Liver (tissue), 9 donors: Measurements from ENCODE around the gene EFS. TPM values are rescaled to one million over a fixed set of nuclear protein-coding genes. Genes with fewer than 3 reads are reported as not detected.
A peak's percentile ranks its signal among the peaks of the same experiment; 100 is the strongest.

Experiments used
- DNase-seq: peaks from one replicate; pipeline ENCODE4 v3.0.0-alpha.2; 2017; ENCODE audit warnings: low spot score
- H3K27ac ChIP-seq, 2 donors: one replicate each; pipeline ENCODE4 v1.7.0; 2013; ENCODE audit warnings: inconsistent platforms in 2 of 2, low read length in 2 of 2, control low read depth in 1 of 2, low read depth in 1 of 2, mild to moderate bottlenecking in 1 of 2
- H3K27me3 ChIP-seq, 4 donors: one replicate each; pipeline versions ENCODE4 v1.6.1 to v1.7.0; 2013; ENCODE audit warnings: low read length in 3 of 4, inconsistent platforms in 1 of 4, mild to moderate bottlenecking in 1 of 4, moderate library complexity in 1 of 4; ENCODE audit not compliant: control insufficient read depth in 4 of 4, insufficient read depth in 4 of 4
- H3K36me3 ChIP-seq, 4 donors: one replicate each; pipeline versions ENCODE4 v1.6.1 to v1.7.0; 2013; ENCODE audit warnings: low read length in 3 of 4, mild to moderate bottlenecking in 3 of 4, low read depth in 1 of 4, moderate library complexity in 1 of 4; ENCODE audit not compliant: control insufficient read depth in 4 of 4, insufficient read depth in 3 of 4
- H3K4me1 ChIP-seq, 4 donors: one replicate each; pipeline versions ENCODE4 v1.6.1 to v1.7.0; 2013; ENCODE audit warnings: low read length in 3 of 4, mild to moderate bottlenecking in 3 of 4, moderate library complexity in 1 of 4; ENCODE audit not compliant: control insufficient read depth in 4 of 4, insufficient read depth in 4 of 4
- H3K4me3 ChIP-seq, 3 donors: one replicate each; pipeline versions ENCODE4 v1.6.1 to v1.7.0; 2013; ENCODE audit warnings: low read length in 3 of 3, control low read depth in 1 of 3, low read depth in 1 of 3, mild to moderate bottlenecking in 1 of 3
- H3K9ac ChIP-seq, 2 donors: one replicate each; pipeline ENCODE4 v1.7.0; 2013; ENCODE audit warnings: low read length in 2 of 2, mild to moderate bottlenecking in 2 of 2, moderate library complexity in 2 of 2, control low read depth in 1 of 2, low read depth in 1 of 2
- H3K9me3 ChIP-seq, 4 donors: one replicate each; pipeline versions ENCODE4 v1.6.1 to v1.7.0; 2013; ENCODE audit warnings: low read length in 3 of 4; ENCODE audit not compliant: control insufficient read depth in 4 of 4
- CTCF ChIP-seq: fragments of 150-350 bp; IDR thresholded peaks from 2 replicates; pipeline ENCODE4 v1.5.1; 2017; ENCODE audit warnings: improper control_type of control experiment, low read depth, low read length; ENCODE audit not compliant: missing input control
- EGR1 ChIP-seq, 2 donors: IDR thresholded peaks; 2 replicates each; pipeline ENCODE4 v1.6.1; 2016 to 2018; ENCODE audit warnings: antibody characterized with exemption in 2 of 2, low read depth in 2 of 2
- FOXA1 ChIP-seq: IDR thresholded peaks from 2 replicates; pipeline ENCODE4 v1.6.1; 2016; ENCODE audit warnings: antibody characterized with exemption
- FOXA2 ChIP-seq: IDR thresholded peaks from 2 replicates; pipeline ENCODE4 v1.6.1; 2016; ENCODE audit warnings: antibody characterized with exemption
- GABPA ChIP-seq, 2 donors: IDR thresholded peaks in 1 of 2; conservative IDR thresholded peaks in 1 of 2; 2 replicates each; pipeline ENCODE4 v1.6.1; 2016; ENCODE audit warnings: antibody characterized with exemption in 2 of 2, mild to moderate bottlenecking in 1 of 2, moderate library complexity in 1 of 2
- HNF4A ChIP-seq, 2 donors: conservative IDR thresholded peaks; 2 replicates each; pipeline ENCODE4 v1.6.1; 2016; ENCODE audit warnings: antibody characterized with exemption in 2 of 2, mild to moderate bottlenecking in 2 of 2
- HNF4G ChIP-seq: IDR thresholded peaks from 2 replicates; pipeline ENCODE4 v1.6.1; 2016; ENCODE audit warnings: antibody characterized with exemption
- JUND ChIP-seq, 2 donors: IDR thresholded peaks; 2 replicates each; pipeline ENCODE4 v1.6.1; 2016; ENCODE audit warnings: antibody characterized with exemption in 2 of 2
- NR2F2 ChIP-seq: IDR thresholded peaks from 2 replicates; pipeline ENCODE4 v1.6.1; 2016; ENCODE audit warnings: antibody characterized with exemption
- RAD21 ChIP-seq, 2 donors: IDR thresholded peaks; 2 replicates each; pipeline ENCODE4 v1.6.1; 2016; ENCODE audit warnings: antibody characterized with exemption in 2 of 2, mild to moderate bottlenecking in 2 of 2
- REST ChIP-seq: IDR thresholded peaks from 2 replicates; pipeline ENCODE4 v1.6.1; 2016; ENCODE audit warnings: antibody characterized with exemption, mild to moderate bottlenecking
- RXRA ChIP-seq, 2 donors: IDR thresholded peaks; 2 replicates each; pipeline ENCODE4 v1.6.1; 2017 to 2018; ENCODE audit warnings: antibody characterized with exemption in 2 of 2, mild to moderate bottlenecking in 1 of 2
- SP1 ChIP-seq: IDR thresholded peaks from 2 replicates; pipeline ENCODE4 v1.6.1; 2018; ENCODE audit warnings: antibody characterized with exemption, mild to moderate bottlenecking
- TAF1 ChIP-seq: conservative IDR thresholded peaks from 2 replicates; pipeline ENCODE4 v1.6.1; 2016; ENCODE audit warnings: antibody characterized with exemption, mild to moderate bottlenecking
- YY1 ChIP-seq: IDR thresholded peaks from 2 replicates; pipeline ENCODE4 v1.6.1; 2016; ENCODE audit warnings: antibody characterized with exemption, mild to moderate bottlenecking
- WGBS: extraction: QIAGEN DNeasy Blood & Tissue Kit; methylation state at CpG from one replicate; pipeline ENCODE4 v1.1.7; 2013; 5-methylcytosine and 5-hydroxymethylcytosine counted together
- polyA plus RNA-seq, 2 donors: library from polyadenylated mRNA; stranded (reverse) in 1 of 2; unstranded in 1 of 2; fragments of 200-250 nt in 1 of 2; fragments of >200 nt in 1 of 2; fragmentation: Nextera tagmentation in 1 of 2; extraction: Ambion mirVana in 1 of 2; gene quantifications; one replicate each; pipeline versions ENCODE4 v1.2.1 to v1.2.3, GENCODE V29; 2013 to 2015
- total RNA-seq, 2 donors: library from RNA; depleted of rRNA; stranded (reverse); fragments of >200 nt; gene quantifications; one replicate each; pipeline ENCODE4 v1.2.3, GENCODE V29; 2014
- TF ChIP-seq, protein P1 (sequence below): IDR thresholded peaks from 2 replicates; pipeline ENCODE4 v1.6.1; 2016; ENCODE audit warnings: antibody characterized with exemption
- TF ChIP-seq, protein P2 (sequence below): IDR thresholded peaks from 2 replicates; pipeline ENCODE4 v1.6.1; 2016; ENCODE audit warnings: antibody characterized with exemption
- TF ChIP-seq, protein P3 (sequence below): IDR thresholded peaks from 2 replicates; pipeline ENCODE4 v1.6.1; 2016; ENCODE audit warnings: antibody characterized with exemption
- donor health status: healthy.
- donor health status: healthy.
- donor health status: healthy.
- donor health status: healthy.
- donor health status: healthy.

The EFS gene
- total and polyA plus RNA-seq, 4 donors = 0.10 to 0.69 (median 0.54) TPM

GRCh38 chr14:23327947-23328744 is 36.8 kb downstream of the EFS start:
- peak; percentile 63 for DNase-seq
- H3K36me3 ChIP-seq = peaks cover 8 to 21% (median 19%) of the 10 kb centered on the region in 4 donors
- no peaks in the 10 kb centered on the region for H3K27me3 ChIP-seq
- 36% methylated on average over 4 of the region's 4 CpGs for WGBS
- no peak overlapping the region for H3K4me3 ChIP-seq
- H3K9me3 ChIP-seq = no peaks in the 10 kb centered on the region
- H3K27ac ChIP-seq = no peak overlapping the region
- H3K9ac ChIP-seq = no peak overlapping the region
- H3K4me1 ChIP-seq = peaks cover 0 to 10% (median 4%) of the 10 kb centered on the region in 4 donors
- TF ChIP-seq, protein P1, sequence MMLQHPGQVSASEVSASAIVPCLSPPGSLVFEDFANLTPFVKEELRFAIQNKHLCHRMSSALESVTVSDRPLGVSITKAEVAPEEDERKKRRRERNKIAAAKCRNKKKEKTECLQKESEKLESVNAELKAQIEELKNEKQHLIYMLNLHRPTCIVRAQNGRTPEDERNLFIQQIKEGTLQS = peak; percentile 26
- TF ChIP-seq FOXA1 = no peak
- TF ChIP-seq YY1 = peak; percentile 23
- TF ChIP-seq EGR1 (IDR thresholded peaks at IDR 0.05; ENCODE audit: low read depth in 2 of 2) = no peak
- no peak for TF ChIP-seq FOXA2
- TF ChIP-seq, protein P2, sequence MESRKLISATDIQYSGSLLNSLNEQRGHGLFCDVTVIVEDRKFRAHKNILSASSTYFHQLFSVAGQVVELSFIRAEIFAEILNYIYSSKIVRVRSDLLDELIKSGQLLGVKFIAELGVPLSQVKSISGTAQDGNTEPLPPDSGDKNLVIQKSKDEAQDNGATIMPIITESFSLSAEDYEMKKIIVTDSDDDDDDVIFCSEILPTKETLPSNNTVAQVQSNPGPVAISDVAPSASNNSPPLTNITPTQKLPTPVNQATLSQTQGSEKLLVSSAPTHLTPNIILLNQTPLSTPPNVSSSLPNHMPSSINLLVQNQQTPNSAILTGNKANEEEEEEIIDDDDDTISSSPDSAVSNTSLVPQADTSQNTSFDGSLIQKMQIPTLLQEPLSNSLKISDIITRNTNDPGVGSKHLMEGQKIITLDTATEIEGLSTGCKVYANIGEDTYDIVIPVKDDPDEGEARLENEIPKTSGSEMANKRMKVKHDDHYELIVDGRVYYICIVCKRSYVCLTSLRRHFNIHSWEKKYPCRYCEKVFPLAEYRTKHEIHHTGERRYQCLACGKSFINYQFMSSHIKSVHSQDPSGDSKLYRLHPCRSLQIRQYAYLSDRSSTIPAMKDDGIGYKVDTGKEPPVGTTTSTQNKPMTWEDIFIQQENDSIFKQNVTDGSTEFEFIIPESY = no peak
- TF ChIP-seq, protein P3, sequence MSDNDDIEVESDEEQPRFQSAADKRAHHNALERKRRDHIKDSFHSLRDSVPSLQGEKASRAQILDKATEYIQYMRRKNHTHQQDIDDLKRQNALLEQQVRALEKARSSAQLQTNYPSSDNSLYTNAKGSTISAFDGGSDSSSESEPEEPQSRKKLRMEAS = no peak
- peak; percentile 90 for TF ChIP-seq CTCF
- no peak for TF ChIP-seq NR2F2
- no peak for TF ChIP-seq SP1
- peak in 1 of 2 donors; percentile 17 for TF ChIP-seq JUND (IDR thresholded peaks at IDR 0.05)
- TF ChIP-seq GABPA (IDR thresholded peaks at IDR 0.05 in 1 of 2, conservative IDR thresholded peaks at IDR 0.05 in 1 of 2) = no peak
- TF ChIP-seq HNF4G = peak; percentile 59
- TF ChIP-seq REST = no peak
- peak; percentile 69 to 81 for TF ChIP-seq HNF4A (conservative IDR thresholded peaks at IDR 0.05)
- TF ChIP-seq RAD21 (IDR thresholded peaks at IDR 0.05) = peak; percentile 89 to 91
- no peak for TF ChIP-seq TAF1
- no peak for TF ChIP-seq RXRA (IDR thresholded peaks at IDR 0.05)
